Sciatic nerve (tissue), 2 donors: ENCODE results near the gene SPPL3. TPM values are rescaled to one million over a fixed set of nuclear protein-coding genes. Genes with fewer than 3 reads are reported as not detected.

Source experiments
- ATAC-seq: fragments of 200-7000 bp; cut with Tn5 transposase; one replicate; pipeline ENCODE4 v1.9.1; 2020; ENCODE audit warnings: mild to moderate bottlenecking, moderate library complexity
- DNase-seq: peaks from one replicate; pipeline ENCODE4 v3.0.0-alpha.2; 2020; ENCODE audit warnings: low spot score
- intact Hi-C: fragments of 100-400 bp; cut with DNase I; formaldehyde crosslinking; loops from one replicate; pipeline ENCODE4 v1.14.2; 2022
- total RNA-seq: library from RNA; stranded (reverse); fragmentation: NEBNext Ultra II Directional; extraction: Animal tissue kit (Norgen Biotek cat#: 25700); gene quantifications from one replicate; pipeline ENCODE4 v1.2.1, GENCODE V29; 2021
- donor health status: DM: no; HTN: no; CAD: no.
- donor health status: DM: no; HTN: no; CAD: no.

The SPPL3 gene
- total RNA-seq, 1 donor from 2014 or later = 58.5 TPM

DNA sequence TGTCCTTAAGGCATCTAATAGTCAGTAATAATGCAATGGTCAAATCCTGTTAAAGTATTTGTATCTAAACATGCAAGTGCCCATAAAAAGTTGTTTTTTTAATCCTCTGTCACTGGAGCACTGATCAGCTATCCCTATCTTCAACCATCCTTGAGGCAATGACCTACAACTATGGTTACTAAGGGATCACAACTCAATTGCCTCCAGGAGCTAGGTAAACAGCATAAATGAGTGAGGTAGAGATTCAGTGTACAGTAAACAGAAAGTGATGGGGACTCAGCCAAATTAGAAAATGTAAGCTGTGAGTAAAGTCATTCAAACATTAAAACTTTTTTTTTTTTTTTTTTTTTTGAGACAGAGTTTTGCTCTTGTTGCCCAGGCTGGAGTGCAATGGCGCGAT lies 18.6 kb downstream of the SPPL3 start:
- DNase-seq (no peak), ATAC-seq (no peak)
- intact Hi-C loops = no loop called here

DNA sequence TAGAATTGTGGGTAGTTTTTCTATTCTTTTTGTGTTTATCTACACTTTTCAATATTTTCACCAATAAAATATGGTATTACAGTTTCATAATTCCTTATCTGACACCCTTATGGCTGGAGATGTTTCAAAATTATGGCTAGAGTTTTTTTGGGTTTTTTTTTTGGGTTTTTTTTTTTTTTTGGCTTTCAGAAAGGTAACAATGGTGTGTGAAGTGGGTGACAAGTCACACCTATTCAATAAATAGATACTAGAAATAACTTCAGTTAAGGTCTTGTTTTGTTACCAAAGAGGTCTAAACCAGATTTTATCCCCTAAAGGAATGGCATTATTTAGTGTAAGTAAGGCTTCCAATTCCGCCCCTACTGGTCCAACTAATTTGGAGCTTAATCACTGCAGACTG lies 19.5 kb downstream of the SPPL3 start:
- no peak for DNase-seq
- no peak for ATAC-seq
- intact Hi-C loops = no loop called here

DNA sequence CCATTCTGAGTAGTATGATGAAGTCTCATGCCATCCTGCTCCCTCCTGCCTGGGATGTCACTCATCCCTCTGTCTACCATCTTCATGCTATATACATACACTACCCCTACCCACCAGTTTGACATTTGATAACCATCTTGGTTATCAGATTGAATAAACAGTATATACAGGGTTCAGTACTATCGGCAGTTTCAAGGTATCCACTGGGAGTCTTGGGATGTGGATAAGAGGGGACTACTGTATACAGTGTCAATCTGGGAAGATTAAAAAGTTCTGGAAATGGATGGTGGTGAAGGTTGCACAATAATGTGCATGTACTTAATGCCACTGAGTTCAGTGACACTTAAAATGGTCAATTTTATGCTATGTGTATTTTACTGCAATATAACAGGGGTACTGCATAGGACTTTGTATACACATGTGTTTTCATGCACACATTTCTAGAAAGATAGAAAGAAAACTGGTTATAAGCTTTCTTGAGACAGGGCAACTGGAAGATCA lies 22.1 kb downstream of the SPPL3 start:
- DNase-seq = no peak
- no peak for ATAC-seq
- intact Hi-C loops = no loop called here

DNA sequence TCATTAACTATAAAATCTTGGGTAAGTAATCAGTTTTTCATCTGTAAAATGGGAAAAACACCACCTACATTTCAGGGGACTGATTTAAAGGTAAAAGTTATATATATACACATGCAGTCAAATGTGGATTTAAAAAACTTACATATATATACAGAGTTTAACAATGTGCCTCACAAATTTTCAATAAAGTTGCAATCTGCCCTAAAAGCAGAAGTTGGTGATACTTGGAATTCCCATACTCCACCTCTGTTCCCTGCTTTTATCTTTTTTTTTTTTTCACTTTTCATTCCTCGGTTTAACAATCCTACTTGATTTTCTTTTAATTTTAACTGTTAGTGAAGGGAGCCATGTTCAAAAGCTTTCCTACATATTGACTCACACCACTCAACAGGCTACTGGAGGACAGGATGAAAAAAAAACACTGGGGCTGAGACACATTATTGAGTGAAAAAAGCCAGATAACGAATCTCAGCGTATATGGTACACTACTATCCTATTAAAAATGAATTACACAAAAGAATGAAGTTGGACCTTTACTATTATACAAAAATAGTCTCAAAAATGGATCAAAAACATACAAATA lies 24.3 kb downstream of the SPPL3 start:
- intact Hi-C loops = no loop called here
- no peak for ATAC-seq

DNA sequence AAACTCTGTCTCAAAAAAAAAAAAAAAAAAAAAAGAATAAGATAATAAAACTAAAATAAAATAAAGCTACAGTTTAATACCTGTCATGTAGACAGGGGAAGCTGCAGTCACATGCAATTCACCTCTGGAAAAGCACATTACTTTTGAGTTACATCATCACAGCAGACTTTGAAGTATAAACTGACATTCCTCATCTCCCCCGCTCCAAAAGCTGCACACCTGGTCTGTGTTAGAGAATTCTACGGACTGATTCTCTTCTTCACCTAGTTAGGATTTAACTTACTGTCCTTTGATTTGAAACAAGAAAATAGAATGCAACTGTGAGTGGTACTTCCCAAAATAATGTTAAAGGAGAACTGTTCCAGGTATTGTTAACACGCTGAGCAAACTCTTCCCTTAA lies 25.1 kb downstream of the SPPL3 start:
- no peak for ATAC-seq
- intact Hi-C loops = no loop called here
- no peak for DNase-seq

More for the DNA sequence above, 24.3 kb downstream of the SPPL3 start:
- DNase-seq = no peak

DNA sequence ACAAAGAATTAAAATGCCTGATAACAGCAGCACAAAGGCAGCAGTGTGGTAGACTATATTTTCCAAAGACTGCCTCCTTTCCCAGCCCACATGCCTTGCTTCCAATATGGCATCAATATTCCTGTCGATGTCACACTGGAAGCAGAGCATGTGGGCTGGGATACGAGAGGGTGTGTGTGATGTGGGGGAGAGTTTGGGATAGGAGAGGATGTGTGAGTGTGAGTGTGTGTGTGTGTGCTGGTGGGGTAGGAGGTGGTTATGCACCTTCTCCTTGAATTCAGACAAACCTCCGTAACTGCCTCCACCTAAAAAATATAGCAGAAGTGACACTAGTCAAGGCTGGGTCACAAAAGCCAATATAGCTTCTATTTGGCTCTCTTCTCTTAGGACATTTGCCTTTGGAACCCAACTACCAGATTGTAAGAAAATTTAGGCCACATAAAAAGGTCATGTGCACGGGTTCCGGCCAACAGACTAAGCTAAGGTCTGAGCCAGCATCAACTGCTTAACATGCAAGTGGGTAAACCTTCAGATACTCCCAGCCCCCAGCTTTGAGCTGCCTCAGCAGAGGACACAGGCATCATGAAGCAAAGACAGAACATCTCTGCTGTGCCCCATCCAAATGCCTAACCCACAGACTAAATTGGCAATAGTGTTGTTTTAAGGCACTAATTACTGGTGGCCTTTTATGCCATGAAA lies 29.5 kb downstream of the SPPL3 start:
- intact Hi-C loops = no loop called here
- no peak for ATAC-seq

DNA sequence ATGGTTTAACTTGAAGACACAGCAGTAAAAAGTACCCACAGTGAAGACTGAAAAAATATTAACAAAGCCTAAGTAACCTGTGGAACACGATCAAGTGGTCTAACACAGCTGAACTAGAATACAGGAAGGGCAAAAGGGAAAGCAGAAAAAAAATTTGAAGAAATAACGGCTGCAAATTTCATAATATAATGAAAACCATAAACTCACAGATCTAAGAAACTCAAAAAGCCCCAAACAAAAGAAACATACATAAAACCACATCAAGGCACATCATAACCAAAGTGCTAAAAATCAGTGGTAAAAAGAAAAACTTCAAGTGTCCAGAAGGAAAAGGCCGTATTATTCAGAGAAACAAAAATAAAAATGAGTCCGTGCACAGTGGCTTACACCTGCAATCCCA lies 30.9 kb downstream of the SPPL3 start:
- DNase-seq = no peak
- no peak for ATAC-seq
- intact Hi-C loops = no loop called here

More for the DNA sequence above, 29.5 kb downstream of the SPPL3 start:
- DNase-seq = no peak

DNA sequence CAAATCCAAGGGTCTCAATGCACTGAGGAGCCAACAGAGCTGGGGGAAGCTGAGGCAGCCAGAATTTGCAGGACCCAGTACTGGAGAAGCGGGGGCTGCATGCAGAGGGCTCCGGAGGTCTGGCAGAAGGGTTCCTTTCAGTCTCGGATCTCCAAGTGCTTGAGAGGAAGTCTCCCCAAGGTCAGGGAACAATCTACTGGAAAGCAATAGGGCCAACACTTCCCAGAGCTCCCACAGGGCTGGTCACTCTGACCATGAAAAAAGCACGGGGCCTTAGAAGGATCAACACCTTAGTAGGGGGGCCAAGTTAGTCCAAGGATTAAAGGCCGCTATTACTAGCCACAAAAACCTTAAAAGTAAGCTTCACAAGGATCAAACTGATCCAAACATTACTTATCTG lies 31.7 kb downstream of the SPPL3 start:
- intact Hi-C loops = no loop called here
- DNase-seq (no peak), ATAC-seq (no peak)

DNA sequence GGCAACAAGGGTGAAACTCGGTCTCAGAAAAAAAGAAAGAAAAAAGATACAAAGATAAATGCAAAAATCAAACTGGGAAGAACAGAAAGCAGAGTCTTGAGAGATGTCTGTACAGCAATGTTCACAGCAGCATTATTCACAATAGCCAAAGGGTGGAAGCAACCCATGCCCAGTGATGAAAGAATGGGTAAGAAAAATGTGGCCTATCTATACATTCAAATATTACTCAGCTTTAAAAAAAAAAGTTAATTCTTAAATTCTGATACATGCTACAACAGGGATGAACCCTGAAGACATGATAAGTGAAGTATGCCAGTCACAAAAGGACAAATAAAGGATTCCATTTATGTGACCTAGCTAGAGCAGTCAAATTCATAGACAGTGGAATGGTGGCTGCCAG lies 33.7 kb downstream of the SPPL3 start:
- intact Hi-C loops = no loop called here
- DNase-seq (no peak), ATAC-seq (no peak)

DNA sequence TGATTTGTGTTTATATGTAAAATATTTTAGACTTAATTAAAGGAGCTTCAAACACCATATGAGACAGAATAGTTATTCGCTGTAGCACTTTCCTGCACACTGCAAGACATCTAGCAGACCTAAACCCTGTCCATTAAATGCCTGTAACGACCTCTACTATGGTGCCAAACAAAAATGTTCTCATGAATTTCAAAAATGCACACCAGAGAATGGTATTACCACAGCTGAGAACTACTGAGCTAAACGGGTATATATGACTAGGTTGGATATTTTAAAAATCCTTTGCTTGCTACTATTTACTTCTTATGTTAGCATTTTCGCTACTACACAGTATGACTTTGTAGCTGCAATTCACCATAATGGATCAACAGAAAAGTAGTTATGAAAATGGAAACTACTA lies 34.8 kb downstream of the SPPL3 start:
- intact Hi-C loops = no loop called here
- DNase-seq (no peak), ATAC-seq (no peak)

DNA sequence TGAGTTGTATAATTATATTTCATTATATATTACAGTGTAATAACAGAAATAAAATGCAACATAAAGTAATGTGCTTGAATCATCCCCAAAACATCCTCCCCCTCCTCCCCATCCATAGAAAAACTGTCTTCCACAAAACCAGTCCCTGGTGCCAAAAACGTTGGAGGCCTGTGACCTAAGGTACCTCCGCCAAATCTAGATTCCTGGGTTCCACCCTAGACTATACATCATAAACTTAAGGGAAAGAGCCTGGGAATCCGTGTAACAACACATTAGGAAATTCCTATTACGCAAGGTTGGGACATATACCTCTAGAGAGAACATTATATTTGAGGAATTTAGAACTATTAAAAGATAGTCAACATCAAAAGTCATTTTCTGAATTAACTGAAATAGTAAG lies 38.0 kb downstream of the SPPL3 start:
- intact Hi-C loops = no loop called here

DNA sequence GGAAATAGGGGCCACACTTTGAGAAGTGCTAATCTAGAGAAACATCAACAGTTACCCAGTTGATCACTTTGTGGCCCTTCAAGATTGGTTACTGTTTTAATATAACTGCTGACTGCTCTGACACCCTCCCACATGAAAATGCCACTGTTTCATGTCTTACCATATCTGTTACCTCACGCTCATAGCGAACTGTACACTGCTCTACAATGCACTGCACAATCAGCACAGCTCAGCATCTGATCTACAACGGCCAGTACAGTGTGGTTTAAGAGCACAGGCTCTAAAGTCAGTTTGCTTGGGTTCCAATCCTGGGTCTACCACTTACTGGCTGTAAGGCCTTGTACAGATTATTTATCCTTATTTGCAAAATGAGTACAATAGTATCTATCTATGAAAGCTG lies 39.1 kb downstream of the SPPL3 start:
- DNase-seq (no peak), ATAC-seq (no peak)
- intact Hi-C loops = no loop called here

More for the DNA sequence above, 38.0 kb downstream of the SPPL3 start:
- no peak for ATAC-seq
- DNase-seq = no peak

DNA sequence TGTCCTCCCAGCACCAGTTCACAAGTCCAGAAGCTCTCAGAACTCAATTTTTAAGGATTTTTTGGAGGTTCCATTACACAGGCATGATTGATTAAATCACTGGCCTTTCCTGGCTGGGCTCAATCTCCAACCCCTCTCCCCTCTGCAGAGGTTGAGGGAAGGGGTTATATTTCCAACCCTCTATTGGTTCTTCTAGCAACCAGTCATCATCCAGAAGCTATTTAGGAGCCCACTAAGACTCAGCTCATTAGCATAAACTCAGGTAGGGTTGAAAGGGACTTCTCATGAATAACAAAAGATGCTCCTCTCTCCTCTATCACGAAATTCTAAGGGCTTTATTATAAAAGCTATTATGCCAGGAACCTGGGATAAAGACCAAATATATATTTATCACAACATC lies 41.5 kb downstream of the SPPL3 start:
- intact Hi-C loops = no loop called here
- DNase-seq (no peak), ATAC-seq (no peak)

DNA sequence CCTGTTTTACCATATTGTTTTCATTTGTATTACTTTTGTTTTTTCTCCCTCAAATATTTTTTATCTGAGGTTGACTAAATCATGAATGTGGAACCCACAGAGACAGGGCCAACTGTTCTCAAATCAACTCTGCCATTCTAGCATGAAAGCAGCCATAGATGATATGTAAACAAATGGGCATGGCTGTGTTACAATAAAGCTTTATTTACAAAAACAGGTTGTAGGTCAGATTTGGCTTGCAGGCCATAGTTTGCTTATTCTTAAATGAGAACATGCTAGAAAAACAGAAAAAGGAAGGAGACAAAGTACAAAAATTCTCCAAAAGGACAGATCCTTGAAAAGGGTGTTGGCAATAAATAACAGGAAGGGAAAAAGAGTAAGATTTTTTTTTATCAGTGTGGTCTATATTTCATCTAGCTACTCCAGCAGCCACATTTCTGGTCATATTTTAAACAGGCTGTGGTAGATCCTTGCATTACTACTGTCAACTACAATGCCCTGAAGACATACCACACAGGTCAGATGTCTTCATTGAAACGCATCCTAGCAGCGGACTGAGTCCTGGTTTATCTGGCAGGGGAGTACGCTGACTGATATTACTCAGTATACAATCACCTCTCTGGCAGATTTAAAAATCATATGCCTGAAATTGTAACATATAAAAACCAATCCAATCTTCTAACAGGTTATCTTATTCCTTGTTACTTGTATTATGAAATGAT lies 42.9 kb downstream of the SPPL3 start:
- intact Hi-C loops = no loop called here
- DNase-seq = no peak
- no peak for ATAC-seq

DNA sequence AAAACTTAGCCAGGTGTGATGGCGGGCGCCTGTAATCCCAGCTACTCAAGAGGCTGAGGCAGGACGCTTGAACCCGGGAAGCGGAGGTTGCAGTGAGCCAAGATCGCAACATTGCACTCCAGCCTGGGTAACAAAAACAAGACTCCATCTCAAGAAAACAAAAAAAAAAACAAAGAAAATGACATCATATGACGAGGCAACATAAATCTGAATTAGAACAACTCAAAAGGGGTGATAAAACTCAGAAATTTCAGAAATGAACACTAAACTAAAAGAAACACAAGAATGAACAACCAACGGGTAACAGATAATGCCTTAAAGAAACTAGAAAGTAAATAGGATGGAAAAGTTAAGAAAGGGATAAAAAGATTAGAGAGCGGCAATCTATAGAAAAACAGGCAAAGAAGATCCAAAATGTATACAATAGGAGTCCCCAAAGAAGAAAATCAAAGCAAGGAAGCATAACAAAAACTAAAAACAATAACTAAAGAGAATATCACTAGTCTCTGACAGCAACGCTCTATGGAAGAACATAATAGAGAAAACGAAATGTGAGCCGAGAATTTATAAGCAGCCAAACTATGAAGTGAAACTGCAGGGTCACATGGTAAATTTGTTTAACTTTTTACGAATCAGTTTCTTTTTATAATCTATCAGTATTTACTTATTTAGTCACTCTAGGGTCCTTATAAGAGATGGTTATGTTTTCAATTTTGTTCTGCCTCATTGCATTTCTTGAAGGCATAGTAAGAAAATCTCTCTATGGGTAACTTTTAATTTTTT lies 45.7 kb downstream of the SPPL3 start:
- DNase-seq (no peak), ATAC-seq (no peak)
- intact Hi-C loops = no loop called here

DNA sequence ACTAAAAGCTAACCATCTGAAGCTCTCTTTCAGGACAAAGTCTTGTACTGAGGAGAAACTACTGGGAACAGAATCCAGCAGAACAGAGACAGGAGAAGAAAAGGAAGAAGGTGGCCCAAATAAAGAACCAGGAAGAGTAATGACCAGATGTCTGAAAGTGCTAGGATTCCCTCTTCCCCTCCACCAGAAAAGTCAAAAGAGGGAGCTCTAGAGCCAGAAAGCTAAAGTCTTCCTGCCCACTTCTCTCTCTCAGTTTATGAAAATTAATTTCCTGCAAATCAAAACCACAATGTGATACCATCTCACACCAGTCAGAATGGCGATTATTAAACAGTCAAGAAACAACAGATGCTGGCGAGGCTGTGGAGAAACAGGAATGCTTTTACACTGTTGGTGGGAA lies 47.2 kb downstream of the SPPL3 start:
- intact Hi-C loops = no loop called here
- ATAC-seq = no peak
- no peak for DNase-seq

DNA sequence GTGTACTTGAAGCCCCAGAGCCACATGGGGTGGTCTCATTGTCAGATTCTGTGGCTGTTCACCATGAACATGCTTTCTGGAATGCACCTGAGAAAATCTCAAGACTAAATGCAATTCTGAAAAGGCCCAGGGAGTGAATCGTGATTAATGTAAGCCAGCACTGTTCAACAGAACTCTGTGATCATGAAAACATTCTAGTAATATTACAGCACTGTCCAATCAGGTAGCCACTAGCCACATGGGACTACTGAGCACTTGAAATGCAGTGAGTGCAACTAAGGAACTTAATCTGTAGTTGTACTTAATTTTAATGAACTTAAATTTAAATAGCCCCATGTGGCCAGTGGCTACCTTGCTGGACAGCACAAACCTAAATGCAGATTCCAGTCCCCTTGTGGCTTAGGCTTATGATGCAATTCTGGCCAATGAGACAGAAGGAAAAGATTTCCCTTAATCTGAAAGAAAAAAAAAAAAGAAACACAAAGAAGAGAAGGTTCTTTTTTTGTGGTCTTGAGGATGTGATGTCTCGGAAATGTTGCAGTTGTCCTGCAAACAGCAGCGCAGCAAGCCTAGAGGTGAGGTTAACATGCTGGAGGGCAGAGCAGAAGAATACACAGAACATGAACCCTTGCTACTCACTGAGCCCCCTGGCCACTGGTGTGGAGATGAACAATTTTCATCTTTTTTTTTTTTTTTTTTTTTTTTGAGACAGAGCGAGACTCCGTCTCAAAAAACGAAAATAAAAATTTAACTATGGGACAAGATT lies 48.2 kb downstream of the SPPL3 start:
- intact Hi-C loops = no loop called here
- DNase-seq (no peak), ATAC-seq (peak; percentile 73)

DNA sequence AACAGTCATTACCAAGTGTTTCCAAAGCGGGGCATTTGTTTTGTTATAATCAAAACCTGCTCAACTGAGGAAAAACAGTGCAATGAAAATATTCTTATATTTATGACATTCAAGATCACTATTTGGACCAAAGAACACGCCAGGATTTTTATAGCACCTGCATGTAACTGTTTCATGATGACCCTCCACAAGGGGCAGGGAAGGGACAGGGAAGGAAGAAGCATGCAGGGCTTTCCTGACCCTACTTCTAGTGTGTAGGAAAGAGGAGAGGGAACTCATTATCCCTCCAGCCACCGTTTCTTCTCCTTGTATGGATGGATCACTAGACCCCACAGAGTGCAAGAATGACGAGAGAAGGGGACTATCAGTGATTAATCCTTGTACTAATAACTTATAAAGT lies 49.4 kb downstream of the SPPL3 start:
- no peak for ATAC-seq
- DNase-seq = no peak
- intact Hi-C loops = no loop called here

DNA sequence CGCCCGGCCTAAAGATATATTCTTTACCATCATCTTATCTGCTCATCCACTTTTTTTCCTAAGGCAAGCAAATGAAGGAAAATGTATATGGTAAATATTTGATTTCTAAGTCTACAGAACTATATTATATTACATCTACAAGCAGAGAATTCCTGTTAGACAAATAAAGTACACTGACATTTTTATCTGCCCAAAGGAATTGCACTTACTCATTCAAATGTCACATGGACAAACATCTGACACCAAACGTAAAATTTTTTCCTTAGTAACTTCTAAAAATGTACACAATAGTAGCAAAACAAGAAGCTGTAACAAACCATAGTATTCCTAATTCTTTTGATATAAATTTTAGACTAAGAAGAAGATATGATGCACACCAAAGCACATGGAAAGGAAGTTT lies 51.0 kb downstream of the SPPL3 start:
- DNase-seq (no peak), ATAC-seq (no peak)
- intact Hi-C loops = no loop called here
